GM19463 (cell line): ENCODE data around the gene CACNA1E.

Source experiments
- ATAC-seq: cut with Tn5 transposase; IDR thresholded peaks from one replicate; pipeline ENCODE4 v1.9.1; 2021; ENCODE audit warnings: mild to moderate bottlenecking, moderate library complexity; ENCODE audit not compliant: unreplicated experiment

The CACNA1E gene

DNA sequence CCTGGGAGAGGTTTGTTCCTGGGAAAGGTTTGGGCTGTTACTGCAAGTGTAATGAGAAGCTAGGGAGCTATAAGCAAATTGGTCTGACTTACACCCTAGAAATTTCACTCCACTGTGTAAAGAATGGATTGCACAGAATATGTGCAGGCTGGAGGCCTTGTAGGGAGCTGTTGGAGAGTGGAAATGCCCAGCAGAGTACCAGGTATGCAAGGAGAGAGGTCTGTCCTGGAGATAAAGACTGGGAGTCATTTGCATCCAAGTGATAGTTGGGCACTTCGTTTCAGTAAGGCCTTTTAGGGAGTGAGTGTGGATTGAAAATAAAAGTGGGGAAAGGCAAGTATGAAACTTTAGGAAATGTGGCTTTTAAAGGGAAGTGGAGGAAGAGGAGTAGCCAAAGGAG, 75.8 kb downstream of the CACNA1E start:
- no peak for ATAC-seq

DNA sequence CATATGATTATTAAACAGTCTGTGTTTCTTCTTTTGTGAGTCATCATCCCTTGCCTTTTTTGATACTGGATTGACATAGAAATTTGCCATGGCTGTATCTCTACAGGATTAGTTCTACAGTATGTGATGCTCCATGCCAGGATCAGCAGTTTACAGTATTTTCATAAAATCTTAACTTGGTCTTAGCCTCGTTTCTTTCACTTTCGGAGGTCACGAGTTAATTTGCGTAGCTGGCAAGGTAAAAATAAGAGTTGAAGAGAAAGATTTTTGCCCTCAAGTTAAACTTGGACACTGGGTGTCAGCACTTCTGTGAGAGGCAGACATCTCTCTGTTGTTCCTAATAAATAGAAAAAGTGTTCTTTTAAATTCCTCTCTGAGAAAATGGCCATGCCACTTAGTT, 79.1 kb downstream of the CACNA1E start:
- ATAC-seq, result no peak

DNA sequence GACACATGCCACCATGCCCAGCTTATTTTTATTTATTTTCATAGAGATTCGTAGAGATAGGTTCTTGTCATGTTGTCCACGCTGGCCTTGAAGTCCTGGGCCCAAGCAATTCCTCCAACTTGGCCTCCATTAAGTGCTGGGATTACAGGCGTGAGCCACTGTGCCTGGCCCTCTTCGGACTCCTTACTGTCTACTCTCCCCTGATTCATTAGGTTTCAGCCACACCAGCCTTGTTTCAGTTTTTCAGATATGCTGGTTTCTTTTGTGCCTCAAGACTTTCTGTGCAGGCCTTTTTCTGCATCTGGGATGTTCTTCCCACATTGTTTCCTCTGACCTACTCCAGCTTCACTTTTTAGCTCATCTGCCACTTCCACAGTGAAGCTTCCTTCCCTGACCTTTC, 85.4 kb downstream of the CACNA1E start:
- ATAC-seq, result no peak

DNA sequence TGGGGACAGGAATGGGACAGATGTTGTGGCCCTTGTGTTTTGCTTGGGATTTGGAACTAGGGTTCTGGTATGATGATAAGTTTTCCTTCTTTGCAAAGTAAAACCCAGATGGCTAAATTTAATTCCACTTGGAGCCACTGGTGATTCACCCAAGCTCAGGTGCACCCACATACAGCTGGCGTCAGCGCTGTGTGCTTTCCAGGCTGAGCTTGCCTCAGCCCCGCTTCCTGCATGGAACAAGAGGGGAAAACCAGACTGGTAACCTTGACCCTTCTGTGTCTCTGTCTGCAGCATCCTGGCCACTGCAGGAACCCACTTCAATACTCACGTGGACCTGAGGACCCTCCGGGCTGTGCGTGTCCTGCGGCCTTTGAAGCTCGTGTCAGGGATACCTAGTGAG, 94.2 kb downstream of the CACNA1E start:
- ATAC-seq, result no peak

DNA sequence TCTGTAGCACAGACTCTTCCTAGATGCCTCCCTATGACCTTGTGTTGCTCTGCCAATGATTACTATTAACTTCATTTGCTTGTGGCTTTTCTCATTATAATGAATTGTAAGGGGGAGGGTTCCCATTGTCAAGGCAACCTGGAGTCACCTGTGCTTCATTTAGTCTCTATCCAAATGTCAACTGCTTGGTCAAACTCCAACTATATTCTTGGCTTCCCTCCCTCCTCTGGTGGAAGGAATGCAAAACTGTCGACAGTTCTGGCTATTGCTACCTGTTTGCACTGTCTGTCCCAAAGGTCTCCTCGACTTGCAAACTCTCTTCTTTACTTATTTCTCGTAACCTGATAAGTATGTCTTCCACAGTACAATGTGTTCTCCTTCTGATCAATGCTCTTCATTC, 100.3 kb downstream of the CACNA1E start:
- ATAC-seq, result no peak

DNA sequence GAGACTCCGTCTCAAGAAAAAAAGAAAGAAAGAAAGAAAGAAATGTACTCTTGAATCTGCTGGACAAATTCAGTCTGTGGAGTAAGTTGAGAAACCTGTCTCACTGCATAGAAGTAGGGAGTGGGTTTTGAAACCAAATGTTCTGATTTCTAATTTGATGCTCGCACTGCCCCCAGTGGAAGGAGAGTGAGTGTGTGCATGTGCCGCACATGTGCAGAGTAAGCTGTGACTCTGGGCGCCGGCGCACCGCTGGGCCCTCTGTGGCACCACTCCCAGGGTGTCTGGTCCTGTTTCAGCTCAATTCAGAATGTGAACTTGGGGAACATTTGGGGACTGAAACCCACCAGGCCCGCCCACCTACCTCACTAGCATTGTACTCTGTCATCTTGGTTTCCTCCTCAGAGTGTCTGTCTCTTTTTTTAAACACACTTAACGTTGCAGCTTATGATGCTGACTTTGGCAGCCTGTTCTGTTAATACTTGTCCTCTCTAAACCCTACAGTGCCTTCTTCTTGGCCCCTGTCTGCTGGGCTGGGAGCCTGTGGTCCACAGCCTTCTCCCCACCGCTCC, 104.6 kb downstream of the CACNA1E start:
- ATAC-seq, result no peak

DNA sequence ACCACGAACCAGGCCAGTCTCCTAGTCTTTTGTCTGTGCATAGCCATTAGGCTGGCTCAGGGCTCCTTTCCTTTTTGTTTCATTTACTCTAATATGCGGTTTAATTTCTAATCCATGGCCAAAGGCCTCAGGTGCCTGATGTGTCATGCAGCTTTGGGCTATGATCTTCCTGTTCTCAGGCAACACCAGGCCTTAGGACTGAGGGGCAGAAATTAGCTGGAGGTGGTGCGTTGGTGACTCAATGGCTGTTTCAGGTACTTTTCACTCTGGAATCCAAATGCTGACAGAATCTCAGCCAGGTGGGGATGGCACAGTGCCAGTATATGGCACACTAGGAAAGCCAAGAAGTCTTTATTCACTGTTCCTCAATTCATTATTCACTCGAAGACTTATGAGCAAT, 105.3 kb downstream of the CACNA1E start:
- no peak for ATAC-seq

DNA sequence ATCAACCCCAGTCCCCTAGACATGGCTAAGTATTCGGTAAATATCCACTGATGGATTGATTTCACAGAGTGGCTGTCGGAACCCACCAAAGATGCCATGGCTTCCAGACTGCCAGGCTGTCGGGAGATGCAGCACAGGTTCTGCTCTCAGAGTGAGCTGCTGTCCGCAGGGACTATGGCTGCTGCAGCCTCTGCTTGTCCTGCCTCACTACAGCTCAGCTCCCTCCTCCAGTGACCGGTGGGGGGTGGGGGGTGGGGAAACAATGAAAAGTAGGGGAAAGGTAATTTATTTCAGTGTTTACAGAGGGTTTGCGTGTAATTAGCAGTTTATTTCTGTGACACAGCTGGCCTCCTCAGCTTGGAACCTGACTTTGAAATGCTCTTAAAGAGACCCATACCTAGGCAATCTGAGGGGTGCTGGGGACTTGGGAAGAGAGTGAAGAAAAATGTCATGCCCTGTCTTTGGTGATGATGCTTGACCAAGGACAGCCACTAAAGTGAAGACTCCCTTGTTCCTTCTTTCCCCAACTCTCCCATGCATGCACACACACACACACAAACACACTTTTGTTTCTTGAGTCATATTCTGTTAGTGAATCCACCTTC, 109.0 kb downstream of the CACNA1E start:
- no peak for ATAC-seq

DNA sequence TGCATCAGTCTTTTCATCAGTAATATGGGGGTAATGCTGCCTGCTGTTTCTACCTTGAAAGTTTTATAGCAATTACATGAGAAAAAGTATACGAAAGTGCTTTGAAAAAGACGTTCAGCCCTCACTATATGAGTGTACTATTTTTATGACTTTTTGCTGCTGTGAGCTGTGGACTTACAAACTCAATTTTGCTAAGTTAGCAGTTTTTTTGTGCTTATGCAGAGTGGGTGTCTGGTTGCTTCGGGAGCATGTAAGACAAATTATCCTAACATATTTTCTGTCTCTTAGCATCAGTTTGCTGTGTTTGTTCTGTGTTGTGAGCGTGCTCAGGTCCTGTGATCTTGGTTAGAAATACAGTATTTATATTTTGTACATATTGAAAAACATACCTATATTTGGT, 109.7 kb downstream of the CACNA1E start:
- ATAC-seq, result no peak

DNA sequence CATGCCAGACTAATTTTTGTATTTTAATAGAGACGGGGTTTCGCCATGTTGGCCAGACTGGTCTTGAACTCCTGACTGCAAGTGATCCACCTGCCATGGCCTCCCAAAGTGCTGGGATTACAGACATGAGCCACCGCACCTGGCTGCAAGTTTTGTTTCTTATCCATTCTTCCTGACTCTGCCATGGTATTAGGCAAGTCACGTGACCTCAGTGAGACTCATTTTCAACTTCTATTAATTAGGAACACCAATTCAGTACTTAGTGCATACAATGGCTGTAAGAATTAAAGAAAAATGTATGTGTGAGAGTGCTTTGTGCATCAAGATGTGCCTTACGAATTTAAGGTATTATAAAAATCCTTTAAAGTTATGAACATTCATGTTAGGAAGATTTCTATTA, 111.2 kb downstream of the CACNA1E start:
- no peak for ATAC-seq

DNA sequence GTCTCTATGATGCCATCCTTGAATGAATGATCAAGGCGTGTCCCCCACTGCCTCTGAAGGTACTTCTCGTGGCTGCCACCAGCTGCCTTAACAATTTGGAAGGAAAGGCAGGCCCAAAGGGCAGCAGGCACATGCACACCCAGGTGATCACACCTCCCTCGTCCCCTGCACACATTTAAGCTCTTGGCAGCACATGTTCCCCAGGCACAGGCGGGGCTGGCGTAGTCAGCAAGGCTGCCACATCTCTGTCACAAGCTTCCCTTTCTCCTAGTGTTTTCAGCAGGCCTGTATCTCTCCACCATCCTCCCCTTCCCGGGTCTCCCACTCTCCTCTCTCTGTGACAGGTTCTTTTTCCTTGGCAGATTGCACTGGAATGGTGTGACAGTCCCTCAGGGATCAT, 111.9 kb downstream of the CACNA1E start:
- ATAC-seq, result no peak

DNA sequence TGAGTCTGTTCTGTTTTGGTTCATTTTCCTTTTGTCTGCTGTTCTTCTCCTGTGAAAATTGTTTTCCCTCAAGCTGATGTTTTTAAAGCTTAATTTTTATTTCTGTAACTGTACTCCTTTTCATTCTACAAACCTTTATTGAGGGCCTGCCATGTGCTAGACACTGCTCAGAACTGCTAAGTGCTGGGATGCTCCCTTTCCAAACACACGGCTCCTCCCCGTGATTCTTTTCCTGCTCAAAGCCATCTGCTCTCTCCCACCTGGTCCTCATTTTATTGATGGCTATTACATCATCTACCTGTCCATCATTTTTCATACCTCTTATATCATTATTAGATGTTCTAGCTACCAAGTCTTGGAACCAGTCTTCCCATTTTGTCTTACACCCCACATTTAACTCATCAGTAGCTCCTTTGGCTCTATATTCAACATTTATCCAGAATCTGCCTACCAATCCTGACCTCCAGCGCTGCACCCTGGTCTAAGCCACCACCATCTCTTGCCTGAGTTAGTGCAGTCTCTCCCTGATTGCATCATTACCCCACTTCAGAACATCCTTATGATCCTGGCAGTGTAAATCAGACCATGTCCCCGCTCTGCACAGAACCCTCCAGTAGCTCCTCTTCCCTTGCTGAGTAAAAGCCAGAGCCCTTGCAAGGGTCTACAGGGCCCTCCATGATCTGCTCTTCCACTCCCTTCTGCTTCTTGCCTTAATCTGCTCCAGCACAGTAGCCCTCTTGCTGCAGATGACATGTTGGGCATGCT, 118.1 kb downstream of the CACNA1E start:
- ATAC-seq, result no peak

DNA sequence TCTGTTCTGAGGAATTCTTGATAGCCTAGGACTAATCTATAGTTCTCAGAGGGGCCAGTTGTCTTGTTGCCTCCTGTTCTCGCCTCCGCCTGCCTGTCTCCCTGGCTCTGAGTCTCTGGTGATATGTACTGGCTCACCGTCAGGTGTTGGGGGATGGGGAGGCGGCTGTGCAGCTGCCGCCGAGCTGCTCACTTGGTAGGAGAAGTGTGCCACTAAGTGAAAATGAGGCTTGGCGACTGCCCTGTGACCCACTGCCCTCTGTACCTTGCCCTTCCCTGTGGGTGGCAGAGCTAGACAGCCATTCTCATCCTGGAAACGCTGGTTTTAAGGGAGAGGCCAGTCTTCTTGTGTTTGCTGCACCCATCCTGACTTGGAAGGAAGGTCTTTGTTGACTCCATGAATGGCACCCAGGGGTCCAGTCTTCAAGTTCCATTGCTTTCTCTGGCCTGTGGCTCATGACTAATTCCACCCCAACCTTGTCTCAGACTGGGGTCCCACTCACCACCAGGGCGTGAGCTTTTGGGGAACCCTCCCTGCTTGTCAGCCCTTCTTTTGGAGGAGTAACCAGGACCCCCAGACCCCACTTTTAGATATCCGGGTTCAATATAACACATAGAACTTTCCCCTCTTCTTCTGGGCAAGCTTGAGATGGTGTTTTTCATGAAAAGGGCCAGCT, 120.6 kb downstream of the CACNA1E start:
- no peak for ATAC-seq

DNA sequence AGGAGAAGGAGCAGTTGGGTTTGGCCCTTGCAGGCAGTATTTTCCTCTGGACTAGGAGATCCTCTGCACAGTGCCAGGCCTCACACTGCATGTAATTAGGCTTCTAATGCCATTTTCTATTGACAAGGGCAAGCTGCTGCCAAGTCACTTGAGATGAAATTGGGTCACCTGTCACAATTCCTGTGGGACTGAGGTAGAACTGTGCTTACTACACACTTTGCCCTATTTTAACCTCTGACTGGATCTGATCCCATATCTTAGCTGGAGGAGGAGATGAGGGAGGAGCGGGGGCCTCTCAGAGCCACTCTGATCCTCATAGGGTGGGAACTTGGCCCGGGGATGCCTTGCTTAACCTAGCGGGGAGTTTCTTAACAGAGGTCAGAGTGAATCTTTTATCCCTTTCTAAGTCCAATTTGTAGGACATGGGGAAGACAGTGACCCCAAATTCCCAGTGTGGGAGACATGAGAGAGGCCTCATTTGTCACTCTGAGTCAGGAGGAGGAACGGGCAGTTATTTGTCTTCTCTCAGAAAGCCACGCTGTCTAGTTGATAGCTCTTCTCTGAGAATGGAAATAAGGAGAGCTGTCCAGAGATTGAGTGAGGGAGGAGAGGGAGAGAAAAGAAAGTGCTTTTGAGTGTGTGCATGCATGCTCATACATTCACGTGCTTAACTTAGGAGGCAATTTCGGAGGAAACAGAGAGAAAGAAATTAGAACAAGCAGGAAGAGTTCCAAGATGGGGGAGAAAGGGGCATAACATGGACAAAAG, 121.3 kb downstream of the CACNA1E start:
- no peak for ATAC-seq

DNA sequence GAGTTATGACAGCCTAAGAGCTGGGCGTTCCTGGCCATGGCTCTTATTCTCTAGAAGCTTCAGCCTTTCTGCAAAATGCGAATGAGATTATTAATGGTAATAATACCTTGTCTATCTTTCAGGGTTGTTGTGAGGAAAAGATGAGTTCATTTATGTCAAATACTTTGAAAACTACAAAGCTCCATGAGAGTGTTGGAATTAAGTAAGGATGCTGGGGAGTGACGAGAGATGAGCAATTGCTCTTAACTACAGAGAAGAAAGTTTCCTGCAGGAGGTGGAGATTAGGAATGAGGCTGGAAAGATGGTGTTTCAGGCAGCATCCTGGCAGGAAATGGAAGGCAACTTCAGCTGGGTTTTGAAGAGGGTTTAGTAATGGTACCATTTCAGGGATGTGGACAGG, 124.2 kb downstream of the CACNA1E start:
- no peak for ATAC-seq

DNA sequence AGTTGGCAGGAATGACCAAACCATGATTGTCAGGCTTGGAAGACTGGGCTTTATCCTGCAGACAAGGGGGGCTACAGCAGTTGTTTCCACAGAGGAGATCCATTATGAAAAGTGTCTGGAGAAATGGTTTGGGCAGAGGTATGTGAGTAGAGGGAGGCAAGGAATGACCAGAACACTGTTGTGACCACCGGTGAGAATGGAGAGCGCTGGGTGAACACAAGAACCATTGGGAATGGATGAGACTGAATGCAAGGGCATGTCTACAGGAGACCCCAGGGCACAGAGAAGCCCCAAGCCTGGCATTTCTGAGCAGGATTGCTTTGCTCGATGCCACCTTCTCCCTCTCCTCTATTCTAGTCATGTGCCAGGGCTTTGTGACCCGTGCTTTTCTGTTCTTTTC, 125.1 kb downstream of the CACNA1E start:
- ATAC-seq, result no peak

DNA sequence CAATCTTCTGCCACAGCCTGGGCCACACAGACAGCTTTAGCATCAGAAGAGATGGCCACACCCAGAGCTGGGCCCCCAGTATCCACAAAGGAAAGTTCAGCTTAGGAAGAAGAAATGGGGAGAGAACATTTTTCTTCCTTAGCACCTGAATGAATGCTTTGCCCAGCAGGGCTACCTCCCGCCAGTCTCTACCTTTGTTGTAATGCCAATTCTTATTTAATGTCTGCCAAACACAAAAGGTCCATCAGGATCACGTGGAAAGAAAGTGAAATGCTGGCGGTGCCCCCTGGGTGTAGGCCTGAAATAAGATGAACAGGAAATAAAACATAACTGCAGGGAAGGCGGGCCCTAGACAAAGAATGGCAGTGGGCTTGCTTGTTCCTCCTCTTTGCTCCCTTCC, 125.6 kb downstream of the CACNA1E start:
- no peak for ATAC-seq

DNA sequence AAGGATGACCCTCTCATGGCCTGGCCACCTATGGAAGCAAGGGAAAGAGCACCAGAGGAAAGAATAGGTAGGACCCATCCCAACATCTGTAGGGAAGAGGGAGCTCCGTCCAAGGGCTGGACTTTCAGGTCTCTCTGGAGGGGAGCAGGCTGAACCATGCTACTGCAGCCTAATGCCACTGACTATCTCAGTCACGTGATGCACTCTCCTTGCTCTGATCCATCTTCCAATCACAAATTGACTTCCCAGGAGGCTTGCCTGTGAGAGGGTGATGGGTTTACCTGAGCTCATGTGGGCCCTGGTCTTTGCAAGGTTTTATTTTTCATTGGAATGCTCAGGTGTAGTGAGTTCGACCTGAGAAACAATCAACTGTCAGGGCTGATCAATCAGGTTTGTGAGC, 128.8 kb downstream of the CACNA1E start:
- ATAC-seq, result no peak

DNA sequence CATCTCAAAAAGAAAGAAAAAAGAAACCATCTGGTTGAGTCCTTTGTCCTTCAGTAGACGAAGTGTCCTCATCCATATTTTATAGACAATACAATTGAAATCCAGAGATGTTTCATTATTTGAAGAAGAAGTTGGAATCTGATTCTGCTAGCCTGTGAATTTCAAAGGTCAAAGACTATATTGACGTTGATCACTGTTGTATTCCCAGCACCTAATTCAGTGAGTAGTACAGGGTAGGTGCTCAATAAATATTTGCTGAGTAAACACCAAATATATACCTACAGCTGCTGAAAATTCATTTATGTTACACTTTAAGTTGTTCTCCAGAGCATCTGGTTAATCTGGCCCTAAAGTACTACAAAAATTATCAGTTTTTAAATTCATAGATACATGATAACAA, 135.2 kb downstream of the CACNA1E start:
- no peak for ATAC-seq

DNA sequence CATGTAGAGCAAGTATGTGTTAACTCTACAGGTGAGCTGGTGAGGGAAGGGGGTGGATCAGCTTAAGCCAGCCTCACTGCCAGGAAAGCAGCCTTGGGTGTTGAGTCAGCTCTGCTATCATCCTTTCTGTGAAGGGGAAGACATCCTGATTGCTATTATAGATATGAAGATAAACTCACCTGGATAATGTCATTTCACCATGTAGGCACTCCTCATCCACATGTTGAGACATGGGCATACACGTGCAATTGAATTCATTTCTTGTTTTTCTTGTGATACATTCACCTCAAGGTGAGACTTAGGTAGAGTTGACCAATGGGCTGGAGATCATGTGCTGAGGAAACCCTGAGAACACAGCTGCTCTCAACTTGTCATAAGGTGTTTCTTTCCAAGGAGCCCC, 136.9 kb downstream of the CACNA1E start:
- no peak for ATAC-seq

DNA sequence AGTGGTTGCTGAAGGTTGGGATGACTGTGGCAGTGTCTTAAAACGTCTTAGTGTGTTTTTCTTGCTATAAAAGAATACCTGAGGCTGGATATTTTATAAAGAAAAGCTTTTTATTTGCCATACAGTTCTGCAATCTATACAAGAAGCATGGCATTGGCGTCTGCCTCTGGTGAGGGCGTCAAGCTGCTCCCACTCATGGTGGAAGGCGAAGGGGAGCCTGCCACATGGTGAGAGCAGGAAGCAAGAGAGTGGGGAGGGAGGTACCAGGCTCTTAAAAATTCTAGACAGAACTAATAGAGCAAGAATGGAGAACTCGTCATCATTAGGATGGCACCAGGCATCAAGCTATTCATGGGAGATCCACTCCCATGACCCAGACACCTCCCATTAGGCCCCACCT, 140.5 kb downstream of the CACNA1E start:
- no peak for ATAC-seq
